Body of pancreas (tissue), 4 donors: ENCODE measurements around the gene PTK6. TPM values are rescaled to one million over a fixed set of nuclear protein-coding genes. Genes with fewer than 3 reads are reported as not detected.

Experiments
- ATAC-seq: fragments of 150-250 bp; one replicate; pipeline ENCODE4 v1.9.1; 2016
- DNase-seq, 4 donors: peaks; one replicate each; pipeline ENCODE4 v3.0.0-alpha.2; 2019
- H3K27ac ChIP-seq, 4 donors: fragments of 200-600 bp; sonication (generic); 1 replicate in 3 of 4; 2 replicates in 1 of 4; pipeline versions ENCODE4 v1.5.1 to v1.6.1; 2016 to 2019; ENCODE audit warnings: mild to moderate bottlenecking in 1 of 4, mixed read lengths in 1 of 4, moderate library complexity in 1 of 4
- H3K27me3 ChIP-seq, 2 donors: fragments of 200-600 bp; sonication (generic); one replicate each; pipeline ENCODE4 v1.6.0; 2016; ENCODE audit warnings: mild to moderate bottlenecking in 1 of 2
- H3K36me3 ChIP-seq, 2 donors: fragments of 200-600 bp; sonication (generic); replicated peaks in 1 of 2; 2 replicates each; pipeline ENCODE4 v1.5.1; 2016; ENCODE audit warnings: low read depth in 2 of 2; ENCODE audit not compliant: insufficient read depth in 1 of 2
- H3K4me1 ChIP-seq: fragments of 200-600 bp; sonication (generic); one replicate; pipeline ENCODE4 v1.6.0; 2016
- H3K4me3 ChIP-seq, 2 donors: fragments of 200-600 bp; sonication (generic); 1 replicate in 1 of 2; 2 replicates in 1 of 2; pipeline ENCODE4 v1.5.1; 2016 to 2019
- H3K9me3 ChIP-seq, 3 donors: fragments of 200-600 bp; sonication (generic); 1 replicate in 2 of 3; 2 replicates in 1 of 3; pipeline ENCODE4 v1.5.1; 2016
- POLR2A ChIP-seq, 3 donors: fragments of 450-650 bp; IDR thresholded peaks; one replicate each; pipeline ENCODE4 v1.6.1; 2016; ENCODE audit warnings: antibody characterized with exemption in 3 of 3, mild to moderate bottlenecking in 2 of 3
- whole genome bisulfite sequencing, 2 donors: methylation state at CpG; one replicate each; pipeline ENCODE4 v1.1.5; 2017; 5-methylcytosine and 5-hydroxymethylcytosine counted together
- intact Hi-C: fragments of 100-400 bp; cut with DNase I; formaldehyde crosslinking; loops from one replicate; pipeline ENCODE4 v1.15.1; 2023
- total RNA-seq, 2 donors: library from RNA; depleted of rRNA; stranded (reverse); fragments of >200 nt; gene quantifications; one replicate each; pipeline ENCODE4 v1.1.0, GENCODE V29; 2016
- TF ChIP-seq, protein P1 (sequence below), 7 experiments: fragments of 450-650 bp in 4 of 7; fragments of 200-600 bp in 3 of 7; sonication (generic) in 3 of 7; IDR thresholded peaks; one replicate each; pipeline ENCODE4 v1.5.1; 2016 to 2019; ENCODE audit warnings: antibody characterized with exemption in 7 of 7

The PTK6 gene
- total RNA-seq, 2 donors from 2014 or later = 3.0 to 5.4 TPM

DNA sequence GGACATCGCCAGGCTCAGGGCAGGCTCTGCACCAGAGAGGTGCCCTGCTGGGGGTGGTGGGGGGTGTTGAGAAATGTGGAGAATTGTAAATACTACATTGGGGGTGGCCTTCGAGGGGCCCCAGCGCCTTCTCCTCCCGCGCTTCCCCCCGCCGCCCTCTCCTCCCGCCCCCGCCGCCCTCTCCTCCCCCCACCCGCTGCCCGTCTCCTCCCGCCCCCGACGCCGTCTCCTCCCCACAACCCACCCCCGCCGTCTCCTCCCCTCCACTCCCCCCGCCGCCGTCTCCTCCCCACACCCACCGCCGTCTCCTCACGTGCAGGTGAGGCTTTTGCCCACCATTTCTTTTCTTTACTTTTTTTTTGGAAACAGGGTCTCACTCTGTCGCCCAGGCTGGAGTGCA is 11.8 kb upstream of the PTK6 start:
- DNase-seq (no peak), ATAC-seq (no peak)
- intact Hi-C loops = loop anchor here (10.0 kb wide), 1 partner anchor 416 kb away; the partner anchor contains the start of gene ZNF512B
- Histone ChIP-seq H3K36me3 (no peaks in the 10 kb centered on the region), H3K9me3 (no peaks in the 10 kb centered on the region), H3K27ac (no peak overlapping the region), H3K4me1 (peaks cover 8% of the 10 kb centered on the region), H3K27me3 (peaks cover 0 to 4% of the 10 kb centered on the region in 2 donors), H3K4me3 (no peak overlapping the region)
- 21 to 80% methylated on average over 1 to 4 of the region's 25 CpGs for WGBS, 2 donors
- TF ChIP-seq POLR2A (IDR thresholded peaks at IDR 0.05) = no peak

DNA sequence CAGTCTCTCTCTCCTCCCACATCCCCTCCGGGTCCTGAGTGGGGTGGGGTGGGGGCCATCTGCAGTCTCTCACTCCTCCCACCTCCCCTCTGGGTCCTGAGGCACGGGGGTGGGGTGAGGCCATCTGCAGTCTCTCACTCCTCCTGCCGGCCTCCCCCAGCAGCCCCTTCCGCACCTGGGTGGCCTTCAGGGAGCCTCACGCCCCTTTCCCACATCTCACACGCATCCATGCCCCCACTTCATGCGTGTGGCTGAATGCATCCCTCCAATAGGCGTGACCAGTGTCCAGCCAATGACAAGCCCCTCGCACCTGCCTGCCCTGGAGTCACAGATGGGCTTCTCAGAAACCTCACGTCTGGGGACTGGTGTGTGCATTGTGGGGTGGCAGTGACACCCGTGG is 11.4 kb upstream of the PTK6 start:
- peaks cover 0 to 4% of the 10 kb centered on the region in 2 donors for H3K27me3 ChIP-seq
- no peak overlapping the region for H3K4me3 ChIP-seq
- H3K9me3 ChIP-seq = no peaks in the 10 kb centered on the region
- peaks cover 3% of the 10 kb centered on the region for H3K4me1 ChIP-seq
- 36 to 56% methylated on average over 6 to 11 of the region's 11 CpGs for WGBS, 2 donors
- ATAC-seq (no peak), DNase-seq (no peak)
- no peaks in the 10 kb centered on the region for H3K36me3 ChIP-seq
- intact Hi-C loops = loop anchor here (10.0 kb wide), 1 partner anchor 416 kb away; the partner anchor contains the start of gene ZNF512B
- TF ChIP-seq POLR2A (IDR thresholded peaks at IDR 0.05) = no peak
- TF ChIP-seq, protein P1, sequence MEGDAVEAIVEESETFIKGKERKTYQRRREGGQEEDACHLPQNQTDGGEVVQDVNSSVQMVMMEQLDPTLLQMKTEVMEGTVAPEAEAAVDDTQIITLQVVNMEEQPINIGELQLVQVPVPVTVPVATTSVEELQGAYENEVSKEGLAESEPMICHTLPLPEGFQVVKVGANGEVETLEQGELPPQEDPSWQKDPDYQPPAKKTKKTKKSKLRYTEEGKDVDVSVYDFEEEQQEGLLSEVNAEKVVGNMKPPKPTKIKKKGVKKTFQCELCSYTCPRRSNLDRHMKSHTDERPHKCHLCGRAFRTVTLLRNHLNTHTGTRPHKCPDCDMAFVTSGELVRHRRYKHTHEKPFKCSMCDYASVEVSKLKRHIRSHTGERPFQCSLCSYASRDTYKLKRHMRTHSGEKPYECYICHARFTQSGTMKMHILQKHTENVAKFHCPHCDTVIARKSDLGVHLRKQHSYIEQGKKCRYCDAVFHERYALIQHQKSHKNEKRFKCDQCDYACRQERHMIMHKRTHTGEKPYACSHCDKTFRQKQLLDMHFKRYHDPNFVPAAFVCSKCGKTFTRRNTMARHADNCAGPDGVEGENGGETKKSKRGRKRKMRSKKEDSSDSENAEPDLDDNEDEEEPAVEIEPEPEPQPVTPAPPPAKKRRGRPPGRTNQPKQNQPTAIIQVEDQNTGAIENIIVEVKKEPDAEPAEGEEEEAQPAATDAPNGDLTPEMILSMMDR (IDR thresholded peaks at IDR 0.05) = no peak
- no peak overlapping the region for H3K27ac ChIP-seq

DNA sequence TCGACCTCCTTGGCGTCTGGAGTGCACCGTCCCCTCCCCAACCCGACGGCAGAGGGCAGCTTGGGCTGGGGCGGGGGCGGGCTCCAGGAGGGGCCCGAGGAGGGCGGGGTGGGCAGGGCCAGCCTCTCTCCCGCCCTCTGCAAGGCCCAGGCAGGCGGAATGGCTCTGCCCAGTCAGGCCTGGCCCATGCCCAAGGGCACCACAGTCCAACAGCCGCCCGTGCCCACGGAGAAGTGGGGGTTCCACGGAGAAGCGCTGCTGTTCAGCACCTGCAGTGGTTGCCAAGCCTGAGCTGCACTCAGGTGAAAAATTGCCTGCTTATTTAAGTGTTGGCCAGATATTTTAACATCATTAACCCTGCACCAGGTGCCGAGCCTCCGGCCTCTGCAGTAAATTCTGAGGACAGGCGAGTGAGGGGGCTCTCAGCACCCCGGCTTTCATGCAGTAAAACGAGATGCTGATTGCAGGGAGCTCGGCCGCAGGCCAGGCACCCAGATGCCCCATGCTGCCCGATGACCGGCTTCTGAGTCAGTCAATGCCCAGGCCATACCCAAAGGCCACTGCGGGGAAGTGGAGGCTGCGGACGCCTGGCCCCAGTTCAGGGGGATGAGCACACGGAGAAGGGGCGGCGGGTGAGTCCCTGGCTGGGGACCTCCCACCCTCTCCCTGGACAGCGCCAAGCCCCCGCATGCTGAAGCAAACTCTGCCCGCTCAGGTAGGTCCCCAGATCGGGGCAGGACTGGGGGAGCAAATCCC is 10.7 kb upstream of the PTK6 start, which contains the start of gene SRMS:
TSS of gene SRMS (minus strand) at position 25 of the 756 bp plus-strand sequence. CDS start 286 bp downstream, outside the sequence.
- Histone ChIP-seq H3K36me3 (no peaks in the 10 kb centered on the region), H3K9me3 (no peaks in the 10 kb centered on the region), H3K27me3 (peaks cover 0 to 4% of the 10 kb centered on the region in 2 donors), H3K27ac (no peak within 1 kb of the TSS), H3K4me3 (no peak within 1 kb of the TSS), H3K4me1 (no peaks in the 10 kb centered on the region)
- DNase-seq = no peak
- intact Hi-C loops = loop anchor here (10.0 kb wide), 1 partner anchor 417 kb away; the partner anchor contains the start of gene ZNF512B
- TF ChIP-seq, protein P1 (IDR thresholded peaks at IDR 0.05) = no peak
- no peak for TF ChIP-seq POLR2A (IDR thresholded peaks at IDR 0.05)
- ATAC-seq = no peak
- WGBS, 2 donors = 46 to 95% methylated on average over 4 to 23 of the region's 35 CpGs

DNA sequence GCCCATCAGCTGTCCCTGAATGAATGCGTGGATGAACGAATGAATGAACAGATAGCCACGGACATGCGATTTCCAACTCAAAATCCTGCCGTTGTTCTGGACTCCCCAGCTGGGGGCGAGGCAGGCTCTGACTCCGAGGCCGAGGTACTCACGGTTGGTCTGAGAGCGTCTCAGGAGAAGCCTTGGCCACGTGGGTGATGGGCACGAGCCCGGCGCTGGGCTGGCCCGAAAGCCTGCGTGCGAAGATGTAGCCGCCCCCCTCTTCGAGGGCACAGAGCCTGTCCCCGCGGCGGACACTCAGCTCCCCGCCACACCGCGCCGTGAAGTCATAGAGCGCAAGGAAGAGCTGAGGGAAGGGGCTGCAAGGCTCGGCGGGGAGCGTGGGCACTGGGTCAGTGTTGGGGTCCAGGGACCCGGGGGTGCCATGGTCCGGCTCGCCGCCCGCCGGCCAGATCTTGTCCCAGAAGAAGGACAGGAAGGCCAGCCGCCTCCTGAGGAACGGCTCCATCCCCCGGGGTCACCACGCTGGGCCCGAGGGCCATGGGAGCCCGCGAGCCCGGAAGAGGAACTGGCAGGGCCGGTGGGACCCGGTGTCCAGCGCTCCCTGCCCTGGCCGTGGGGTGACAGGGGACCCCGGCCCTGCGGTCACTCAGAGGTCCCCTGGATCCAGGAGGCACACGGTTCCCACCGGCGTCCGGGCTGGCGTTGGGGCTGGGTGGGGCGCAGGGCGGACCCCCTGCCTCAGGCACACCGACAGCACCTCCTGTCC is 10.0 kb upstream of the PTK6 start:
- Histone ChIP-seq H3K36me3 (no peaks in the 10 kb centered on the region), H3K4me1 (no peaks in the 10 kb centered on the region), H3K4me3 (no peak overlapping the region), H3K27ac (no peak overlapping the region), H3K27me3 (peaks cover 0 to 4% of the 10 kb centered on the region in 2 donors), H3K9me3 (no peaks in the 10 kb centered on the region)
- WGBS, 2 donors = 51 to 55% methylated on average over 44 to 53 of the region's 58 CpGs
- TF ChIP-seq POLR2A (IDR thresholded peaks at IDR 0.05) = no peak
- TF ChIP-seq, protein P1 (IDR thresholded peaks at IDR 0.05) = no peak
- ATAC-seq (no peak), DNase-seq (no peak)
- intact Hi-C loops = loop anchor here (10.0 kb wide), 1 partner anchor 418 kb away; the partner anchor contains the start of gene ZNF512B
